MCF 10A (cell line): ENCODE data around the gene OTOF. TPM values are rescaled to one million over a fixed set of nuclear protein-coding genes. Genes with fewer than 3 reads are reported as not detected.

Source experiments
- BruUV-seq: library from RNA; stranded (reverse); fragments of 400-500 nt; replicated peaks from 2 replicates; lab custom pipeline; 2021; lab: Mats Ljungman, UMichigan
- CTCF ChIA-PET: fragments of 300-600 bp; sonication (Branson Sonifier 250); formaldehyde crosslinking; extraction: SDS; loops from one replicate; lab custom pipeline; 2021; ENCODE audit warnings: antibody characterized with exemption, inconsistent platforms; lab: Yijun Ruan, JAX
- POLR2A ChIA-PET: fragments of 300-600, 350-650 bp; sonication (Branson Sonifier 250); formaldehyde crosslinking; extraction: SDS; loops from one replicate; lab custom pipeline; 2020; ENCODE audit warnings: antibody characterized with exemption, inconsistent platforms; lab: Yijun Ruan, JAX
- DNase-seq: peaks from one replicate; pipeline ENCODE4 v3.0.0-alpha.2; 2018; ENCODE audit not compliant: unreplicated experiment
- H3K27ac Mint-ChIP-seq: one replicate; pipeline ENCODE4 v1.8.0; 2022; ENCODE audit warnings: mild to moderate bottlenecking, low read depth, mixed read lengths; ENCODE audit not compliant: unreplicated experiment
- H3K27me3 Mint-ChIP-seq: one replicate; pipeline ENCODE4 v1.8.0; 2022; ENCODE audit warnings: mixed read lengths; ENCODE audit not compliant: insufficient read depth, unreplicated experiment
- H3K36me3 Mint-ChIP-seq: one replicate; pipeline ENCODE4 v1.8.0; 2022; ENCODE audit warnings: mild to moderate bottlenecking, moderate library complexity, mixed read lengths; ENCODE audit not compliant: insufficient read depth, unreplicated experiment
- H3K4me1 Mint-ChIP-seq: one replicate; pipeline ENCODE4 v1.8.0; 2022; ENCODE audit warnings: mixed read lengths; ENCODE audit not compliant: insufficient read depth, unreplicated experiment
- H3K4me3 Mint-ChIP-seq: one replicate; pipeline ENCODE4 v1.8.0; 2022; ENCODE audit warnings: mild to moderate bottlenecking, moderate library complexity, mixed read lengths; ENCODE audit not compliant: unreplicated experiment
- H3K9me3 Mint-ChIP-seq: one replicate; pipeline ENCODE4 v1.8.0; 2022; ENCODE audit warnings: mixed read lengths; ENCODE audit not compliant: unreplicated experiment
- intact Hi-C: fragments of 100-400 bp; cut with micrococcal nuclease; formaldehyde crosslinking; loops from 2 replicates; pipeline ENCODE4 v1.14.1; 2022
- total RNA-seq: library from RNA; stranded (reverse); gene quantifications from 2 replicates; pipeline ENCODE4 v1.2.3, GENCODE V29; 2022
- TF ChIP-seq, protein P1 (sequence below): fragments of 200-600 bp; IDR thresholded peaks from one replicate; pipeline ENCODE4 v1.8.0; 2022; ENCODE audit warnings: antibody characterized with exemption, mild to moderate bottlenecking; ENCODE audit not compliant: unreplicated experiment

Gene OTOF
- total RNA-seq, 1 experiment from 2014 or later: not detected

DNA sequence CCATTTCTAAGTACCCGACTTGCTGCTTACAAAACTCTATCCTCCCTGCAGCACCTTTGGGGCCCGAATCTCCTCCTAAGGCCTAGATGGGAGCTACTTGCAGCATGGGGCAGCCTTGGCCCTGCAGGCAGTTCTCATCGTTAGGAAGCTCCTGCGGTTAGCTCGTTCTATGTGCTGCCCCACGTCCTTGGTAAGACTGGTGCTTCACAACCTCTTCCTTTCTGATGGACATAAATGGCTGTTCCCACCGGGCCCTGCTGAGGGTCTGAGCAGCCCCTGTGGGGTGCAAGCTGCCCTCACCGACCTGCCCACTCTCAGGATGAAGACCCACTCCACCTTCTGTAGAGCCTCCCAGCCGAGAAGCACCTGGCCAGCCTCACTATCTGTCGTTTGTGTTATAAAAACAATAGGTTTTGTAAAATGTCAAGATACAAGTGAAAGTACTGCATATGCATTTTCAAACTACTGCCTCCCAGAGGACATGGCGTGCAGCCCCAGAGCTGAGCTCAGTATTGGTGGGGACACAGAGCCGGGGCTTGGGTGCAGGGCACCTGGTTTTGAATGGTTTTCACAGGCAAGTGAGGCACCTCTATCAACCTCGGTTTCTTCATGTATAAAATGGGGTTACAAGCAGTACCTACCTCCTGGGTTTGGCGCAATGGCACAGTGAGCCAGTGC lies 19.4 kb downstream of the OTOF start:
- ChIA-PET CTCF (interaction anchor here (0.6 to 1.9 kb wide), 4 partner anchors 11 to 558 kb away, joined by 4 to 5 read pairs (median 4); no protein-coding TSS in a partner anchor), POLR2A (interaction anchor here (0.7 to 1.4 kb wide), 2 partner anchors 16 kb away, joined by 3 read pairs; no protein-coding TSS in a partner anchor)
- DNase-seq: no peak
- no TSS peak for BruUV-seq
- no peaks in the 10 kb centered on the region for H3K4me1 Mint-ChIP-seq
- H3K27me3 Mint-ChIP-seq: peaks cover under 1% of the 10 kb centered on the region
- H3K36me3 Mint-ChIP-seq: no peaks in the 10 kb centered on the region
- TF ChIP-seq, protein P1, sequence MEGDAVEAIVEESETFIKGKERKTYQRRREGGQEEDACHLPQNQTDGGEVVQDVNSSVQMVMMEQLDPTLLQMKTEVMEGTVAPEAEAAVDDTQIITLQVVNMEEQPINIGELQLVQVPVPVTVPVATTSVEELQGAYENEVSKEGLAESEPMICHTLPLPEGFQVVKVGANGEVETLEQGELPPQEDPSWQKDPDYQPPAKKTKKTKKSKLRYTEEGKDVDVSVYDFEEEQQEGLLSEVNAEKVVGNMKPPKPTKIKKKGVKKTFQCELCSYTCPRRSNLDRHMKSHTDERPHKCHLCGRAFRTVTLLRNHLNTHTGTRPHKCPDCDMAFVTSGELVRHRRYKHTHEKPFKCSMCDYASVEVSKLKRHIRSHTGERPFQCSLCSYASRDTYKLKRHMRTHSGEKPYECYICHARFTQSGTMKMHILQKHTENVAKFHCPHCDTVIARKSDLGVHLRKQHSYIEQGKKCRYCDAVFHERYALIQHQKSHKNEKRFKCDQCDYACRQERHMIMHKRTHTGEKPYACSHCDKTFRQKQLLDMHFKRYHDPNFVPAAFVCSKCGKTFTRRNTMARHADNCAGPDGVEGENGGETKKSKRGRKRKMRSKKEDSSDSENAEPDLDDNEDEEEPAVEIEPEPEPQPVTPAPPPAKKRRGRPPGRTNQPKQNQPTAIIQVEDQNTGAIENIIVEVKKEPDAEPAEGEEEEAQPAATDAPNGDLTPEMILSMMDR: no peak
- intact Hi-C loops: no loop called here
- H3K4me3 Mint-ChIP-seq: no peak overlapping the region
- no peaks in the 10 kb centered on the region for H3K9me3 Mint-ChIP-seq
- H3K27ac Mint-ChIP-seq: no peak overlapping the region

DNA sequence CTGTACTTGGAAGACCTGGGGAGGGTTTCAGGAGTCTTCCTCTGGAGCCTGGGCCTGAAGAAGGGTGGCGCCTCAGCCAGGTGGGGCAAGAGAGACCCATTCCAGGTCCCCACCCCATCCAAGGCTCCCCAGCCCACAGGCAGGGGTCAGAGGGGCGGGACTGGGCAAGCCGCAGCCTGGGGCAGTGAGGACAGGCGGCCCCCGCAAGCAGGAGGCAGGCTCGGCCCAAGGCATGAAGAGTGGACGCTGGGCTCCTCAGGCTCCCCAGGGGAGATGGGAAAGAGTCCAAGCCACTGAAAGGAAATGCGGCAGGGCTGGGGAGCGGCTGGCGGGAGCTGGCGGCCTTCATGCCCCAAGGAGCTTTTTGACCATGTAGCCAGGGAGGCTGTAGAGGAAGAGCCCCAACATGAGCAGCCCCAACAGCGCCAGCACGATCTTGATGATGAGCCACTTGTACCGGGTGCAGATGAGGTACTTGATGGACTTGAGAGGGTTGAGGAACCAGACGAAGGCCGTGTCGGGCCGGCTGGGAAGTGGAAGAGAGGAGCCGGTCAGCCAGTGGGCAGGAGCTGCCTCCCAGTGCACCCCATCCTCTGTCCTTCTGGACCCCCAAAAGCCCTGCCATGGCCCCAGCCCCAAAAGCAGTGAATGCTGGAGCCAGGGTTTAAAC lies 20.1 kb downstream of the OTOF start:
- Mint-ChIP-seq H3K4me1 (no peaks in the 10 kb centered on the region), H3K36me3 (no peaks in the 10 kb centered on the region), H3K9me3 (no peaks in the 10 kb centered on the region), H3K4me3 (no peak overlapping the region), H3K27me3 (peaks cover 7% of the 10 kb centered on the region), H3K27ac (no peak overlapping the region)
- intact Hi-C loops: no loop called here
- CTCF ChIA-PET: interaction anchor here (0.6 to 1.9 kb wide), 2 partner anchors 11 to 433 kb away, joined by 4 to 5 read pairs; no protein-coding TSS in a partner anchor
- BruUV-seq: no TSS peak
- DNase-seq: no peak
- POLR2A ChIA-PET: no interaction called here
- TF ChIP-seq, protein P1: no peak

DNA sequence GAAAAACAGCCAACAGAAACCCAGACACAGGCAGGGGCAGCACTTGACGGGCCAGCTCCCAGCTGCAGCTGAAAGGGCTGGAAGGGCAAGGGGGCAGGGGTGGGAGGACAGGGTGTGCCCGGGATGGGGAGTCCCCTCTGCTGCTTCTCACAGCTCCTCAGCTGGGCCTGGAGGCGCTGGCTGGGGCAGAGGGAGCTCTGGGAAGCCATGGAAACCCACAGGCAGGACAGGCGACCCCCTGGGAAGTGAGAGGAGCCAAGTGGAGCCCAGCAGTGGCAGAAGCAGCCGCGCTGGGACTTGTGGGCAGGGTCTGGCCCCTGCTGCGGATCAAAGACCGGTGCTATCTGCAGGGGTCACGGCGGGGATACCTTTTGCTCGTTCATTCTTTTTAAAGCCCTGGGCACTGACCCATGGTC lies 20.7 kb downstream of the OTOF start:
- BruUV-seq: no TSS peak
- no peak overlapping the region for H3K4me3 Mint-ChIP-seq
- intact Hi-C loops: no loop called here
- H3K9me3 Mint-ChIP-seq: no peaks in the 10 kb centered on the region
- DNase-seq: no peak
- peaks cover 11% of the 10 kb centered on the region for H3K27me3 Mint-ChIP-seq
- H3K36me3 Mint-ChIP-seq: no peaks in the 10 kb centered on the region
- H3K27ac Mint-ChIP-seq: no peak overlapping the region
- ChIA-PET CTCF (interaction anchor here (1.9 kb wide), 1 partner anchor 12 kb away, joined by 5 read pairs; no protein-coding TSS in a partner anchor), POLR2A (interaction anchor here (0.7 kb wide), 1 partner anchor 40 kb away, joined by 4 read pairs; no protein-coding TSS in a partner anchor)
- H3K4me1 Mint-ChIP-seq: no peaks in the 10 kb centered on the region
- TF ChIP-seq, protein P1: no peak
